ENCODE data around the gene ADCK1.

ADCK1 gene

GRCh38 chr14:77864580-77864979 is 64.7 kb downstream of the ADCK1 start:
- no peak for DNase-seq (ENCODE audit: low read depth)
- TF ChIP-seq CTCF (IDR thresholded peaks at IDR 0.05; ENCODE audit: insufficient read depth, low read depth, low read length, missing control alignments): no peak

GRCh38 chr14:77865455-77865854 is 65.5 kb downstream of the ADCK1 start:
- TF ChIP-seq CTCF (IDR thresholded peaks at IDR 0.05; ENCODE audit: insufficient read depth, low read depth, low read length, missing control alignments): no peak

More at GRCh38 chr14:77864580-77864979, 64.7 kb downstream of the ADCK1 start:
- no peak overlapping the region for H3K4me3 ChIP-seq (ENCODE audit: low read depth, low read length)

GRCh38 chr14:77866932-77867331 is 67.0 kb downstream of the ADCK1 start:
- DNase-seq (ENCODE audit: low read depth): no peak
- no peak overlapping the region for H3K4me3 ChIP-seq (ENCODE audit: low read depth, low read length)
- no peak for TF ChIP-seq CTCF (IDR thresholded peaks at IDR 0.05; ENCODE audit: insufficient read depth, low read depth, low read length, missing control alignments)

More at GRCh38 chr14:77865455-77865854, 65.5 kb downstream of the ADCK1 start:
- no peak overlapping the region for H3K4me3 ChIP-seq (ENCODE audit: low read depth, low read length)
- no peak for DNase-seq (ENCODE audit: low read depth)

- no peak for DNase-seq (ENCODE audit: low read depth)
- no peak for TF ChIP-seq CTCF (IDR thresholded peaks at IDR 0.05; ENCODE audit: insufficient read depth, low read depth, low read length, missing control alignments)
Observed at GRCh38 chr14:77867476-77867875, 67.6 kb downstream of the ADCK1 start.

GRCh38 chr14:77868552-77869285 is 68.8 kb downstream of the ADCK1 start:
- H3K4me3 ChIP-seq (ENCODE audit: low read depth, low read length): no peak overlapping the region
- no peak for DNase-seq (ENCODE audit: low read depth)
- no peak for TF ChIP-seq CTCF (IDR thresholded peaks at IDR 0.05; ENCODE audit: insufficient read depth, low read depth, low read length, missing control alignments)

More at GRCh38 chr14:77867476-77867875, 67.6 kb downstream of the ADCK1 start:
- no peak overlapping the region for H3K4me3 ChIP-seq (ENCODE audit: low read depth, low read length)

GRCh38 chr14:77869340-77869739 is 69.4 kb downstream of the ADCK1 start:
- no peak overlapping the region for H3K4me3 ChIP-seq (ENCODE audit: low read depth, low read length)
- TF ChIP-seq CTCF (IDR thresholded peaks at IDR 0.05; ENCODE audit: insufficient read depth, low read depth, low read length, missing control alignments): no peak
- no peak for DNase-seq (ENCODE audit: low read depth)

GRCh38 chr14:77870646-77871045 is 70.7 kb downstream of the ADCK1 start:
- DNase-seq (ENCODE audit: low read depth): no peak
- no peak for TF ChIP-seq CTCF (IDR thresholded peaks at IDR 0.05; ENCODE audit: insufficient read depth, low read depth, low read length, missing control alignments)

More at GRCh38 chr14:77870646-77871045, 70.7 kb downstream of the ADCK1 start:
- no peak overlapping the region for H3K4me3 ChIP-seq (ENCODE audit: low read depth, low read length)

Measured in GM12865 (cell line).